Stimulated activated CD8-positive, alpha-beta memory T cell treated with anti-CD3 and anti-CD28 coated beads, Interleukin-12 subunit alpha, Interleukin-12 subunit beta, amount 100 ng/mL, for 1 hour (primary cell): ENCODE data around the gene RAD9A.

Source experiments
- DNase-seq: peaks from one replicate; pipeline ENCODE4 v3.0.0-alpha.2; 2020; ENCODE audit warnings: low read depth

Gene RAD9A

GRCh38 chr11:67441098-67441563 lies 49.3 kb downstream of the RAD9A start:
- no peak for DNase-seq

GRCh38 chr11:67441731-67442351 lies 50.1 kb downstream of the RAD9A start:
- no peak for DNase-seq

- no peak for DNase-seq
Observed at GRCh38 chr11:67442504-67443404, 51.0 kb downstream of the RAD9A start.

GRCh38 chr11:67445515-67445914 lies 53.7 kb downstream of the RAD9A start:
- DNase-seq, result no peak
